ENCODE results near the gene WNK2.

WNK2 gene

GRCh38 chr9:93240891-93241334, 57.0 kb downstream of the WNK2 start:
- Histone ChIP-seq H3K4me2 (ENCODE audit: low read length, poor library complexity, severe bottlenecking) (no peak overlapping the region), H3K27ac (ENCODE audit: low read length, poor library complexity, severe bottlenecking) (no peak overlapping the region), H3K27me3 (ENCODE audit: control insufficient read depth in 1 of 2, insufficient read depth in 1 of 2, low read length in 2 of 2) (peaks cover 12 to 32% of the 10 kb centered on the region in 2 experiments), H2BK120ac (ENCODE audit: low read depth, low read length) (no peak overlapping the region), H2AFZ (ENCODE audit: low read depth, low read length) (no peak overlapping the region), H3K36me3 (ENCODE audit: control insufficient read depth in 1 of 2, insufficient read depth in 2 of 2, low read depth in 1 of 2, low read length in 2 of 2) (no peaks in the 10 kb centered on the region), H3K9ac (ENCODE audit: low read length) (no peak overlapping the region), H2BK12ac (ENCODE audit: low read length in 2 of 2) (no peak overlapping the region), H2BK5ac (ENCODE audit: low read depth, low read length, poor library complexity, severe bottlenecking) (no peak overlapping the region), H2BK15ac (ENCODE audit: low read depth, poor library complexity, severe bottlenecking) (no peak overlapping the region), H4K8ac (ENCODE audit: low read length) (no peak overlapping the region), H3K23ac (ENCODE audit: low read length in 2 of 2) (no peak overlapping the region), H3K4me3 (ENCODE audit: insufficient read depth in 1 of 2, low read depth in 1 of 2, low read length in 2 of 2) (no peak overlapping the region), H3K9me3 (ENCODE audit: control insufficient read depth, low read length) (no peaks in the 10 kb centered on the region), H4K91ac (ENCODE audit: low read length) (no peak overlapping the region), H3K79me1 (replicated peaks; ENCODE audit: low read length, poor library complexity, severe bottlenecking) (no peaks in the 10 kb centered on the region), H3K4ac (ENCODE audit: low read depth in 1 of 2, low read length in 2 of 2) (no peak overlapping the region), H2AK5ac (ENCODE audit: low read length, severe bottlenecking) (no peak overlapping the region), H3K4me1 (ENCODE audit: control insufficient read depth, insufficient read depth, low read depth, low read length) (peaks cover 3% of the 10 kb centered on the region), H3K18ac (ENCODE audit: low read depth in 1 of 2, low read length in 2 of 2) (no peak overlapping the region), H3K14ac (ENCODE audit: low read length in 2 of 2) (no peak overlapping the region)
- no peak for DNase-seq
- WGBS: 72% methylated on average over 9 of the region's 9 CpGs

- no peak overlapping the region for H2BK5ac ChIP-seq (ENCODE audit: low read depth, low read length, poor library complexity, severe bottlenecking)
- no peak overlapping the region for H3K4ac ChIP-seq (ENCODE audit: low read depth in 1 of 2, low read length in 2 of 2)
- H2AK5ac ChIP-seq (ENCODE audit: low read length, severe bottlenecking): no peak overlapping the region
- no peak overlapping the region for H2BK15ac ChIP-seq (ENCODE audit: low read depth, poor library complexity, severe bottlenecking)
- H2BK12ac ChIP-seq (ENCODE audit: low read length in 2 of 2): no peak overlapping the region
- no peak overlapping the region for H3K27ac ChIP-seq (ENCODE audit: low read length, poor library complexity, severe bottlenecking)
- no peak overlapping the region for H3K4me2 ChIP-seq (ENCODE audit: low read length, poor library complexity, severe bottlenecking)
- no peak overlapping the region for H4K8ac ChIP-seq (ENCODE audit: low read length)
- no peak overlapping the region for H3K4me3 ChIP-seq (ENCODE audit: insufficient read depth in 1 of 2, low read depth in 1 of 2, low read length in 2 of 2)
- no peak overlapping the region for H3K23ac ChIP-seq (ENCODE audit: low read length in 2 of 2)
- H4K91ac ChIP-seq (ENCODE audit: low read length): no peak overlapping the region
- H2BK120ac ChIP-seq (ENCODE audit: low read depth, low read length): no peak overlapping the region
- H3K27me3 ChIP-seq (ENCODE audit: control insufficient read depth in 1 of 2, insufficient read depth in 1 of 2, low read length in 2 of 2): peaks cover 9 to 16% of the 10 kb centered on the region in 2 experiments
- H3K14ac ChIP-seq (ENCODE audit: low read length in 2 of 2): no peak overlapping the region
- no peaks in the 10 kb centered on the region for H3K79me1 ChIP-seq (replicated peaks; ENCODE audit: low read length, poor library complexity, severe bottlenecking)
- 76% methylated on average over 9 of the region's 9 CpGs for WGBS
- H3K9me3 ChIP-seq (ENCODE audit: control insufficient read depth, low read length): no peaks in the 10 kb centered on the region
- DNase-seq: no peak
- no peak overlapping the region for H2AFZ ChIP-seq (ENCODE audit: low read depth, low read length)
- H3K18ac ChIP-seq (ENCODE audit: low read depth in 1 of 2, low read length in 2 of 2): no peak overlapping the region
- H3K36me3 ChIP-seq (ENCODE audit: control insufficient read depth in 1 of 2, insufficient read depth in 2 of 2, low read depth in 1 of 2, low read length in 2 of 2): no peaks in the 10 kb centered on the region
- peaks cover 3% of the 10 kb centered on the region for H3K4me1 ChIP-seq (ENCODE audit: control insufficient read depth, insufficient read depth, low read depth, low read length)
- H3K9ac ChIP-seq (ENCODE audit: low read length): no peak overlapping the region
These were observed 59.2 kb downstream of the WNK2 start for GRCh38 chr9:93243112-93243511.

- no peak overlapping the region for H3K4ac ChIP-seq (ENCODE audit: low read depth in 1 of 2, low read length in 2 of 2)
- no peak overlapping the region for H3K27ac ChIP-seq (ENCODE audit: low read length, poor library complexity, severe bottlenecking)
- H2AFZ ChIP-seq (ENCODE audit: low read depth, low read length): no peak overlapping the region
- no peak overlapping the region for H4K91ac ChIP-seq (ENCODE audit: low read length)
- 80% methylated on average over 4 of the region's 5 CpGs for WGBS
- no peak overlapping the region for H3K9ac ChIP-seq (ENCODE audit: low read length)
- no peak overlapping the region for H3K4me2 ChIP-seq (ENCODE audit: low read length, poor library complexity, severe bottlenecking)
- no peak overlapping the region for H3K23ac ChIP-seq (ENCODE audit: low read length in 2 of 2)
- no peak overlapping the region for H3K18ac ChIP-seq (ENCODE audit: low read depth in 1 of 2, low read length in 2 of 2)
- H2BK120ac ChIP-seq (ENCODE audit: low read depth, low read length): no peak overlapping the region
- DNase-seq: no peak
- H3K27me3 ChIP-seq (ENCODE audit: control insufficient read depth in 1 of 2, insufficient read depth in 1 of 2, low read length in 2 of 2): peaks cover 9 to 14% of the 10 kb centered on the region in 2 experiments
- H3K79me1 ChIP-seq (replicated peaks; ENCODE audit: low read length, poor library complexity, severe bottlenecking): no peaks in the 10 kb centered on the region
- H3K14ac ChIP-seq (ENCODE audit: low read length in 2 of 2): no peak overlapping the region
- no peaks in the 10 kb centered on the region for H3K9me3 ChIP-seq (ENCODE audit: control insufficient read depth, low read length)
- no peak overlapping the region for H2BK12ac ChIP-seq (ENCODE audit: low read length in 2 of 2)
- H3K36me3 ChIP-seq (ENCODE audit: control insufficient read depth in 1 of 2, insufficient read depth in 2 of 2, low read depth in 1 of 2, low read length in 2 of 2): no peaks in the 10 kb centered on the region
- peaks cover 3% of the 10 kb centered on the region for H3K4me1 ChIP-seq (ENCODE audit: control insufficient read depth, insufficient read depth, low read depth, low read length)
- no peak overlapping the region for H2AK5ac ChIP-seq (ENCODE audit: low read length, severe bottlenecking)
- H4K8ac ChIP-seq (ENCODE audit: low read length): no peak overlapping the region
- H2BK15ac ChIP-seq (ENCODE audit: low read depth, poor library complexity, severe bottlenecking): no peak overlapping the region
- H2BK5ac ChIP-seq (ENCODE audit: low read depth, low read length, poor library complexity, severe bottlenecking): no peak overlapping the region
- no peak overlapping the region for H3K4me3 ChIP-seq (ENCODE audit: insufficient read depth in 1 of 2, low read depth in 1 of 2, low read length in 2 of 2)
These were observed 60.2 kb downstream of the WNK2 start for GRCh38 chr9:93244101-93244500.

DNA sequence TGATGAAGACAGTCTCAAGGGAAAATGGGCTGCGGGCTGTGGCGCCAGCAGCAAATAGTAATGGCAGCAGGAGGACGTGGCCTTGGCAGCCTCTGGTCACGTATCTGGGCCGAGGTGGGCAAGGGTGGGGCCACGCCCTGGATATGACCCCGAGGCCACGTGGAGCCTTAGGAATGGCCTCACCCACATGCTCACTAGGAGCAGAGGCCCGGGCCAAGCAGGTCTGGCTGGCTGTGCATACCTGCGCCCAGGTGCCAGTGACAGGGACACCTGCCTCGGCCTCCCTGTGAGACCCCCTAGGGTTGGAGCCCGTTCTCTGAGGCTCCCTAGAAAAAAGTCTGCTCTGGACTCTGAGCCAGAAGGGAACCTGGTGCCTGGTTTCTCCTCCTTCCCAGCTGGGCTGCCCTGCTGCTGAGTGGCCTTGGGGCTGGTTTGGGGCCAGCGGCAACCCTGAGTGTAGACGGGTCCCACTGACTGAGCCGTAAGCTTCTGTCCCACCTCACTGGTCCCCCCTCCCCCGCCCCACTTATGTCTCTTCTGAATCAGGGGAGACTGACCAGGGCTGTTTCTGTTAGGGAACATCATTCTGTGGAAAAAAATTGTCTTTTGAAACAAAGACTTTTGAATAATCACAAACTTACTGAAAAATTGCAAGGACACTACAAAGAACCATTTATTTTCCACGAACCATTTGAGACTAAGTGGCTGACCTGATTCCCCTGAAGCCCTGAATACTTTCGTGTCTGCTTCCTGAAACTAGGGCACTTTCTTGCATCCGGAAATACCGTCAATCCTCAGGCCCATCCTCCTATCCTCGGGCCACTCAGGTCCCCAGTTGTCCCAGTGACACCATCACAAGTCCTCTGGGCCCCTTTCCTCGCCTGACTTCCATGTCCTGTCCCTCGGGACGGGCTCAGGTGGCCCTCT, 60.8 kb downstream of the WNK2 start:
- no peak for DNase-seq
- Histone ChIP-seq H3K9me3 (ENCODE audit: control insufficient read depth, low read length) (no peaks in the 10 kb centered on the region), H2AFZ (ENCODE audit: low read depth, low read length) (no peak overlapping the region)

More for the DNA sequence above, 60.8 kb downstream of the WNK2 start:
- Histone ChIP-seq H3K27ac (ENCODE audit: low read length, poor library complexity, severe bottlenecking) (no peak overlapping the region), H2BK12ac (ENCODE audit: low read length in 2 of 2) (no peak overlapping the region), H3K36me3 (ENCODE audit: control insufficient read depth in 1 of 2, insufficient read depth in 2 of 2, low read depth in 1 of 2, low read length in 2 of 2) (no peaks in the 10 kb centered on the region), H3K4ac (ENCODE audit: low read depth in 1 of 2, low read length in 2 of 2) (no peak overlapping the region), H3K27me3 (ENCODE audit: control insufficient read depth in 1 of 2, insufficient read depth in 1 of 2, low read length in 2 of 2) (peaks cover 9 to 14% of the 10 kb centered on the region in 2 experiments), H4K91ac (ENCODE audit: low read length) (no peak overlapping the region), H3K79me1 (replicated peaks; ENCODE audit: low read length, poor library complexity, severe bottlenecking) (no peaks in the 10 kb centered on the region), H2BK15ac (ENCODE audit: low read depth, poor library complexity, severe bottlenecking) (no peak overlapping the region), H3K4me2 (ENCODE audit: low read length, poor library complexity, severe bottlenecking) (no peak overlapping the region), H2BK120ac (ENCODE audit: low read depth, low read length) (no peak overlapping the region), H2AK5ac (ENCODE audit: low read length, severe bottlenecking) (no peak overlapping the region), H3K9ac (ENCODE audit: low read length) (no peak overlapping the region), H3K14ac (ENCODE audit: low read length in 2 of 2) (no peak overlapping the region), H2BK5ac (ENCODE audit: low read depth, low read length, poor library complexity, severe bottlenecking) (no peak overlapping the region), H3K4me3 (ENCODE audit: insufficient read depth in 1 of 2, low read depth in 1 of 2, low read length in 2 of 2) (no peak overlapping the region), H4K8ac (ENCODE audit: low read length) (no peak overlapping the region), H3K23ac (ENCODE audit: low read length in 2 of 2) (no peak overlapping the region), H3K4me1 (ENCODE audit: control insufficient read depth, insufficient read depth, low read depth, low read length) (peaks cover 3% of the 10 kb centered on the region), H3K18ac (ENCODE audit: low read depth in 1 of 2, low read length in 2 of 2) (no peak overlapping the region)
- WGBS: 82% methylated on average over 20 of the region's 24 CpGs
